Gastroesophageal sphincter (tissue), 2 donors: Measurements from ENCODE around the gene STRIT1.

ENCODE experiments used
- POLR2A ChIP-seq, 2 donors: fragments of 450-650 bp; IDR thresholded peaks; one replicate each; pipeline ENCODE4 v1.6.1; 2017; ENCODE audit warnings: antibody characterized with exemption in 2 of 2, mild to moderate bottlenecking in 2 of 2, moderate library complexity in 1 of 2
- POLR2AphosphoS5 ChIP-seq: sonication (generic); formaldehyde crosslinking; IDR thresholded peaks from one replicate; pipeline ENCODE4 v1.6.1; 2017; ENCODE audit warnings: antibody characterized with exemption

DNA sequence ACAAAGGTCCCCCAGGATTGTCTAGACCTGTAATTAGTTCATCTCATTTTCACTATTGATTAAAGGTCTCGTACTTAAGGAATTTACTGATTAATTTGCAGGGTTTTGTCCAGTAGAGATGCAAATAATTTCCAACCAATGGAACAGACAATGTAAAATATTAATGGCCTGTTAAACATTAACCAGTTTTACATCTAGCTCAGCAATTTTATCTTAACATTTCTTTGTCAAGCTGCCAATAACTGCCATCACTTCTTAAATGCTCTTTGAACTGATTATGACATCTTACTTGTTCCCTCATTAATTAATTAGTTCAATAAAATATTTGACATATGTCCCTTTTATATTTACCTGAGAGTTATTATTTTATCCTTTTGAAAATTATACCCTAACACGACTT, 9.4 kb upstream of the STRIT1 start:
- TF ChIP-seq POLR2A (IDR thresholded peaks at IDR 0.05) (no peak), POLR2AphosphoS5 (no peak)
